ENCODE measurements around the gene STRN3.

GRCh38 chr14:30925254-30925653 is 100.9 kb downstream of the STRN3 start:
- no peak for TF ChIP-seq EZH2 (IDR thresholded peaks at IDR 0.05; ENCODE audit: insufficient read depth, poor library complexity, severe bottlenecking)
- no peak for TF ChIP-seq EZH2phosphoT487 (IDR thresholded peaks at IDR 0.05; ENCODE audit: insufficient read depth, low read depth)

All from GM23248 (cell line).